Activated naive CD4-positive, alpha-beta T cell treated with anti-CD3 and anti-CD28 coated beads, Interleukin-2, amount 50 U/mL, for 72 hours (primary cell): Measurements from ENCODE around the gene KRT8. TPM values are rescaled to one million over a fixed set of nuclear protein-coding genes. Genes with fewer than 3 reads are reported as not detected.

ENCODE experiments used
- ATAC-seq, 2 donors: fragments of 150-1000 bp; cut with Tn5 transposase; 2 replicates each; pipeline ENCODE4 v1.10.0; 2021; ENCODE audit warnings: mild to moderate bottlenecking in 2 of 2, moderate library complexity in 2 of 2
- DNase-seq, 2 donors: peaks; one replicate each; pipeline ENCODE4 v3.0.0; 2021 to 2022; ENCODE audit warnings: low spot score in 2 of 2
- H3K27ac Mint-ChIP-seq, 2 donors: one replicate each; pipeline ENCODE4 v1.8.0; 2022; ENCODE audit warnings: mild to moderate bottlenecking in 2 of 2, mixed read lengths in 2 of 2
- H3K36me3 Mint-ChIP-seq, 2 donors: one replicate each; pipeline ENCODE4 v1.8.0; 2022; ENCODE audit warnings: mixed read lengths in 2 of 2
- H3K9me3 Mint-ChIP-seq, 2 donors: one replicate each; pipeline ENCODE4 v1.8.0; 2022; ENCODE audit warnings: mixed read lengths in 2 of 2
- total RNA-seq, 2 donors: library from RNA; stranded (reverse); gene quantifications; one replicate each; pipeline ENCODE4 v1.2.3, GENCODE V29; 2022

The KRT8 gene
- total RNA-seq, 2 donors from 2014 or later = 0.34 to 0.66 TPM

- DNase-seq = no peak
- Mint-ChIP-seq H3K9me3 (no peaks in the 10 kb centered on the region), H3K27ac (no peak overlapping the region), H3K36me3 (no peaks in the 10 kb centered on the region)
- no peak for ATAC-seq
Observed at GRCh38 chr12:52912711-52913430, 8.0 kb upstream of the KRT8 start.

GRCh38 chr12:52910248-52910883 is 5.5 kb upstream of the KRT8 start:
- DNase-seq (no peak), ATAC-seq (no peak)
- Mint-ChIP-seq H3K36me3 (no peaks in the 10 kb centered on the region), H3K27ac (peak overlapping the region in 1 of 2 donors; percentile 11), H3K9me3 (no peaks in the 10 kb centered on the region)

GRCh38 chr12:52909796-52910195 is 4.9 kb upstream of the KRT8 start:
- DNase-seq (no peak), ATAC-seq (no peak)
- H3K9me3 Mint-ChIP-seq = no peaks in the 10 kb centered on the region
- no peak overlapping the region for H3K27ac Mint-ChIP-seq
- H3K36me3 Mint-ChIP-seq = no peaks in the 10 kb centered on the region

- H3K9me3 Mint-ChIP-seq = no peaks in the 10 kb centered on the region
- no peak overlapping the region for H3K27ac Mint-ChIP-seq
- no peak for DNase-seq
- H3K36me3 Mint-ChIP-seq = no peaks in the 10 kb centered on the region
- no peak for ATAC-seq
Observed at GRCh38 chr12:52909331-52909730, 4.5 kb upstream of the KRT8 start.

DNA sequence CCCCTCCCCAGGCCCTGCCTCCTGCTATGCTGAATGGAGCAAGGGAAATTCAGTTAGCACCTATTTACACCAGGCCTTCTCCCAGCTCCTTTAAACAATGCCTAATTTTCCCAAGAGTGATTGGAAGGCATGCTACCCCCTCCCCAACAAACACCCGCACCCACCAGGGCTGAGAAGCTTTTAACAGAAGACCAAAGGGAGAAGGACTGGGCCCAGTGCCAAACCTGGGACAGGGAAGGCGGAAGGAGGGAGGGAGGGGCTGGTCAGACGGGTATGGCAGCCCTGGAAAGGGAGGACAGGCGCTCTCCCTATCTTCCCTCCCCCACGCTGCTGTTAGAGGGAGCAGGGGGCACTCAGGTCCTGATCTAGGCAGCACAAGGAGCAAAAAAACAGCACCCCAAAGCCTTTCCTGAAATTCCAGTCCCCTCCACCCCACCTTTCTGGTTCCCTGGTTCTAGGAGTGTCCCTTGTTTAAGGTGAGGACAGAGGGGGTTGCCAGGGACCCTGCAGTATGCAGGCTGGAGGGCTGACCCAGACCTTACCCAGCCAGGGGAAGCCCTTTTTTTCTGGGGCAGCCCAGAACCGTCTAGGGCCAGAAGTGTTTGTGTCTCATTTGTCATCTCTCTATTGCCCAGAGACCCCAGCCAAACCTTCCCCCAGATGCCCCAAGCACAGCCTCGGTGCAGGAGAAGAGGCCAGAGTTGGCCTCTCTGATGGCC is 2.4 kb upstream of the KRT8 start:
- Mint-ChIP-seq H3K27ac (no peak overlapping the region), H3K36me3 (no peaks in the 10 kb centered on the region), H3K9me3 (no peaks in the 10 kb centered on the region)
- no peak for ATAC-seq
- DNase-seq = no peak

GRCh38 chr12:52906191-52906601 is 1.3 kb upstream of the KRT8 start:
- ATAC-seq (no peak), DNase-seq (no peak)
- Mint-ChIP-seq H3K36me3 (no peaks in the 10 kb centered on the region), H3K27ac (no peak overlapping the region), H3K9me3 (no peaks in the 10 kb centered on the region)

DNA sequence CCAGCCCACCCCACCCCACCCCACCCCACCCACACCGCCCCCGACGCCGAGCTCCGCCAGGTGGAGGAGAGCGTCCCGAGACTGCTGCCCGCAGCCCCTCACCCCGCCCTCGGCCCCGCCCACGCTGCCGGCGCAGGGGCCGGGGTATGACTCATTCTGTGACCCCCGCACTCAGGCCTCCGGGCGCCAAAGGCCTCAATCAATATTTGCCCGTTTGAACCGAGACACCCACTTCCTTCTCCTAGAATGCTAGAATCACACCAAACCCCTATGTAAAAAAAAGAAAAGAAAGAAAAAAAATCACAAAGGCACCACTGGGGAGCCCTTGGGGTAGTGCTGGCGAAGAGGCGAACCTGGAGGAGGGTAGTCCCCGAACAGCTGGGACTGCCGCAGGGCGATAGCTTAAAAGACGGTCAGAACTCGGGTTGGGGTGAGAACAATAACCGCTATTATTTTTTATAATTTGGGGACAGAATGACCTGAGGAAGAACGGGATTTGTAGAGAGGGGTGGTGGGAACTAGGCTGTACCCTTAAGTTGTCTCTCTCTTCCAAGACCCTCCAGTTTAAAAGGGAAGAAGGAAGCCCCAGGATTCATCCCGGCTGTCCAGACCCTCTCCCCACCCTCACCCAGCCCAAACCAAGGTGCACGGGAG is 894 bp downstream of the KRT8 start:
- no peaks in the 10 kb centered on the region for H3K9me3 Mint-ChIP-seq
- H3K27ac Mint-ChIP-seq = peak overlapping the region in 1 of 2 donors; percentile 6
- no peaks in the 10 kb centered on the region for H3K36me3 Mint-ChIP-seq
- DNase-seq (peak in 1 of 2 donors; percentile 34), ATAC-seq (peak; percentile 39 to 66)

- no peaks in the 10 kb centered on the region for H3K36me3 Mint-ChIP-seq
- no peak overlapping the region for H3K27ac Mint-ChIP-seq
- no peaks in the 10 kb centered on the region for H3K9me3 Mint-ChIP-seq
- ATAC-seq (peak; percentile 23 to 89), DNase-seq (peak in 1 of 2 donors; percentile 57)
Observed at GRCh38 chr12:52903285-52903854, 1.5 kb downstream of the KRT8 start.

DNA sequence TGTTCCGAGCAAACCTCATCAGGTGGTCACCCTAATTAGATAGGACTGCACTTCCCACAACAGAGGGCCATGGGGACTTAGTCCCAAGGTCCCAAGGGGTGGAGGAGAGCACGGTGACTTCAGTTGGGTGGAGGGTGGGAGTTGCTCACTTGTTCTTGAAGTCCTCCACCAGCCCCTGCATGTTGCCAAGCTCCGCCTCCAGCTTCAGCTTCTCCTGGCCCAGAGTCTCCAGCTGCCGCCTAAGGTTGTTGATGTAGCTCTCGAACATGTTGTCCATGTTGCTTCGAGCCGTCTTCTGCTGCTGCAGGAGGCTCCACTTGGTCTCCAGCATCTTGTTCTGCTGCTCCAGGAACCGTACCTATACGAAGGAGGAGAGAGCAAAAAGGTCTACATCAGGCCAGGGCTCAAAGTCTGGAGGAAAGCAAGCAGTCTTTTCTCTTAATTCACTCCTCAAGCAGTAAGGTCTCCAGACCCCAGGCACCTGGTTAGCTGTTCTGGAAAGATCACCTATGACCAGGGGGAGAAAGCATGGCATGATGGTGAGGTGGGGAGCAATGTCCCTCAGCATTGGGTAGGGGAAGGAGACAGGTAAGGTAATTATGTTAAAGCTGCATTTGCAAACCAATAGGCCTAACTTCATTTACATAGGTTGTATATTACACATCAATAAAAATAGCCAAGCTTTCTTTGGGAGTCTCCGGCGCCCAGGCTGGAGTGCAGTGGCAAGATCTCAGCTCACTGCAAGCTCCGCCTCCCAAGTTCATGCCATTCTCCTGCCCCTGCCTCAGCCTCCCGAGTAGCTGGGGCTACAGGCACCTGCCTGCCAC is 2.9 kb downstream of the KRT8 start:
- DNase-seq (no peak), ATAC-seq (no peak)
- Mint-ChIP-seq H3K27ac (no peak overlapping the region), H3K36me3 (no peaks in the 10 kb centered on the region), H3K9me3 (no peaks in the 10 kb centered on the region)

- DNase-seq (no peak), ATAC-seq (no peak)
- no peak overlapping the region for H3K27ac Mint-ChIP-seq
- H3K36me3 Mint-ChIP-seq = no peaks in the 10 kb centered on the region
- H3K9me3 Mint-ChIP-seq = no peaks in the 10 kb centered on the region
Observed at GRCh38 chr12:52900896-52901714, 3.8 kb downstream of the KRT8 start.

- Mint-ChIP-seq H3K9me3 (no peaks in the 10 kb centered on the region), H3K36me3 (no peaks in the 10 kb centered on the region), H3K27ac (no peak overlapping the region)
- DNase-seq (no peak), ATAC-seq (no peak)
Observed at GRCh38 chr12:52900166-52900895, 4.5 kb downstream of the KRT8 start.

DNA sequence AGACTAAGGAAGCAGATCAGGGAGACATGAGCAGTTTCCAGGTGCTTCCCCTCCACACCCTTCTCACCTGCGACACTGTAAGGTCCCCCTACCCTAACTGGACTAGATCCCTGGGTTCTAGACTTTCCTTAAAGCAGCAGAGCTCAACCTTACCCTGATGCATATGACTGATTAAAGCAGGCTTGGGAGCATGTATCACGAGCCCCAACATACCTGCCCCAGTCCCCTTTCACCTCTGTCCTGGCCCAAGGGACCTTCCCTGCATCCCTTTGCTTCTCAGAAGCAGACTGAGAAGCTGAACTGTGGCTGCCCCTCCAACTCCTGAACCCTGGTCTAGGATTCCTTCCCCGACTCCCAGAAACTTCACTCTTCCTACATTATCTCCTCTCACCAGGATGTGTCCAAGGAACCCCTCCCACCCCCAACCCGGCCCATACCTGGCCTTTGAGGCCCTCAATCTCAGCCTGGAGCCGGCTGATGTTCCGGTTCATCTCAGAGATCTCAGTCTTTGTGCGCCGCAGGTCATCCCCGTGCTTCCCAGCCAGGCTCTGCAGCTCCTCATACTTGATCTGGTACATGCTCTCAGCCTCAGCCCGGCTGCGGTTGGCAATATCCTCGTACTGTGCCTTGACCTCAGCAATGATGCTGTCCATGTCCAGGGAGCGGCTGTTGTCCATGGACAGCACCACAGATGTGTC is 5.4 kb downstream of the KRT8 start:
- Mint-ChIP-seq H3K27ac (no peak overlapping the region), H3K9me3 (no peaks in the 10 kb centered on the region), H3K36me3 (no peaks in the 10 kb centered on the region)
- DNase-seq (no peak), ATAC-seq (no peak)

- Mint-ChIP-seq H3K9me3 (no peaks in the 10 kb centered on the region), H3K27ac (no peak overlapping the region), H3K36me3 (no peaks in the 10 kb centered on the region)
- no peak for DNase-seq
- ATAC-seq = no peak
Observed at GRCh38 chr12:52896190-52897100, 8.4 kb downstream of the KRT8 start.
